Globus pallidus (tissue), 1 donor: ENCODE data around the gene AKR1A1.
"Not testable (repeated sequence)": the region's sequence is repeated elsewhere in the genome, so short reads cannot be mapped to it uniquely, and the experiment has no call there.

Experiments
- DNase-seq: peaks from one replicate; pipeline ENCODE4 v3.0.0-alpha.2; 2015; ENCODE audit warnings: low spot score

The AKR1A1 gene

GRCh38 chr1:45550401-45551351 lies at the start of gene AKR1A1:
AKR1A1 (plus strand) TSS chr1:45550826; CDS start chr1:45561795, 10,969 bp downstream.
- peak; percentile 83 for DNase-seq

- no peak for DNase-seq
Measured at GRCh38 chr1:45501505-45501859, 49.1 kb upstream of the AKR1A1 start.

GRCh38 chr1:45503462-45504360 lies 46.9 kb upstream of the AKR1A1 start:
- DNase-seq: no peak

GRCh38 chr1:45507195-45507594 lies 43.4 kb upstream of the AKR1A1 start:
- no peak for DNase-seq

GRCh38 chr1:45507893-45508292 lies 42.7 kb upstream of the AKR1A1 start:
- DNase-seq: no peak

- no peak for DNase-seq
Measured at GRCh38 chr1:45508295-45509151, 42.1 kb upstream of the AKR1A1 start.

GRCh38 chr1:45510036-45510971 lies 40.3 kb upstream of the AKR1A1 start:
- DNase-seq: no peak

GRCh38 chr1:45510972-45511527 lies 39.6 kb upstream of the AKR1A1 start:
- peak; percentile 71 for DNase-seq

- peak; percentile 68 for DNase-seq
Measured at GRCh38 chr1:45512641-45513054, 38.0 kb upstream of the AKR1A1 start.

- DNase-seq: not testable (repeated sequence)
Measured at GRCh38 chr1:45513532-45514260, 36.9 kb upstream of the AKR1A1 start.

- no peak for DNase-seq
Measured at GRCh38 chr1:45516036-45516435, 34.6 kb upstream of the AKR1A1 start.

- DNase-seq: no peak
Measured at GRCh38 chr1:45516465-45516864, 34.2 kb upstream of the AKR1A1 start.

- DNase-seq: not testable (repeated sequence)
Measured at GRCh38 chr1:45518366-45518765, 32.3 kb upstream of the AKR1A1 start.

GRCh38 chr1:45518910-45519309 lies 31.7 kb upstream of the AKR1A1 start:
- peak; percentile 82 for DNase-seq

- not testable (repeated sequence) for DNase-seq
Measured at GRCh38 chr1:45519774-45520173, 30.9 kb upstream of the AKR1A1 start.

- DNase-seq: peak; percentile 96
Measured at GRCh38 chr1:45521413-45522323, 29.0 kb upstream of the AKR1A1 start, which contains the start of gene PRDX1. PRDX1 (minus strand) TSS chr1:45521884; CDS start chr1:45519043, 2,841 bp downstream.

- DNase-seq: no peak
Measured at GRCh38 chr1:45522324-45523104, 28.1 kb upstream of the AKR1A1 start.
